HUES64 (cell line): ENCODE data around the gene FMO4. TPM values are rescaled to one million over a fixed set of nuclear protein-coding genes. Genes with fewer than 3 reads are reported as not detected.

Experiments
- H3K27ac ChIP-seq: 2 replicates; pipeline ENCODE4 v1.7.0; 2013; ENCODE audit warnings: low read depth, low read length, inconsistent platforms
- H3K27me3 ChIP-seq: 2 replicates; pipeline ENCODE4 v1.6.1; 2013; ENCODE audit warnings: mild to moderate bottlenecking, low read length; ENCODE audit not compliant: insufficient read depth
- H3K36me3 ChIP-seq: 2 replicates; pipeline ENCODE4 v1.6.1; 2013; ENCODE audit warnings: mild to moderate bottlenecking, low read length; ENCODE audit not compliant: insufficient read depth
- H3K4me1 ChIP-seq: 2 replicates; pipeline ENCODE4 v1.6.1; 2013; ENCODE audit warnings: mild to moderate bottlenecking, low read length, moderate library complexity; ENCODE audit not compliant: insufficient read depth
- H3K4me3 ChIP-seq: 2 replicates; pipeline ENCODE4 v1.5.1; 2013; ENCODE audit warnings: mild to moderate bottlenecking, low read length, moderate library complexity
- H3K9ac ChIP-seq: 2 replicates; pipeline ENCODE4 v1.6.1; 2013; ENCODE audit warnings: mild to moderate bottlenecking, low read depth, low read length
- H3K9me3 ChIP-seq: 2 replicates; pipeline ENCODE4 v1.6.1; 2013; ENCODE audit warnings: low read depth, low read length; ENCODE audit not compliant: insufficient read depth
- WGBS: fragments of 150-250, 120-280 bp; methylation state at CpG from one replicate; pipeline ENCODE4 v1.1.7; 2013; ENCODE audit warnings: missing lambda C conversion rate; 5-methylcytosine and 5-hydroxymethylcytosine counted together
- polyA plus RNA-seq, 2 experiments: library from polyadenylated mRNA; stranded (reverse); fragments of 50-300 nt; gene quantifications; one replicate each; pipeline ENCODE4 v1.2.3, GENCODE V29; 2013

The FMO4 gene
- 1.0 TPM for polyA plus RNA-seq (2013, experiment 1 of 2)
- 1.8 TPM for polyA plus RNA-seq (2013, experiment 2 of 2)

GRCh38 chr1:171313835-171314320 lies at the start of gene FMO4:
FMO4 (plus strand) TSS chr1:171314183; CDS start chr1:171319826, 5,643 bp downstream.
- no peak within 1 kb of the TSS; the same call in 1 of the 2 replicates for H3K9ac ChIP-seq
- peak within 1 kb of the TSS; percentile 50 for H3K4me3 ChIP-seq
- H3K27ac ChIP-seq = no peak within 1 kb of the TSS; the same call in 1 of the 2 replicates

GRCh38 chr1:171265686-171266085 lies 48.3 kb upstream of the FMO4 start:
- Histone ChIP-seq H3K9me3 (no peaks in the 10 kb centered on the region), H3K27me3 (no peaks in the 10 kb centered on the region), H3K36me3 (no peaks in the 10 kb centered on the region), H3K4me1 (no peaks in the 10 kb centered on the region), H3K27ac (no peak overlapping the region), H3K9ac (no peak overlapping the region), H3K4me3 (no peak overlapping the region)
- no CpG with 5 or more reads among the region's 2 CpGs for WGBS

More at GRCh38 chr1:171313835-171314320, at the start of gene FMO4:
- no peaks in the 10 kb centered on the region for H3K27me3 ChIP-seq
- H3K9me3 ChIP-seq = peaks cover 4% of the 10 kb centered on the region; the same call in 1 of the 2 replicates
- WGBS = 7% methylated on average over 8 of the region's 10 CpGs
- H3K36me3 ChIP-seq = no peaks in the 10 kb centered on the region
- H3K4me1 ChIP-seq = peaks cover 6% of the 10 kb centered on the region

- H3K27me3 ChIP-seq = no peaks in the 10 kb centered on the region
- no peaks in the 10 kb centered on the region for H3K9me3 ChIP-seq
- H3K27ac ChIP-seq = no peak overlapping the region
- H3K4me3 ChIP-seq = no peak overlapping the region
- no peaks in the 10 kb centered on the region for H3K36me3 ChIP-seq
- H3K4me1 ChIP-seq = no peaks in the 10 kb centered on the region
- H3K9ac ChIP-seq = no peak overlapping the region
- WGBS = 90% methylated on average over 4 of the region's 4 CpGs
These were observed 47.1 kb upstream of the FMO4 start for GRCh38 chr1:171266930-171267329.

- Histone ChIP-seq H3K27ac (no peak overlapping the region), H3K36me3 (no peaks in the 10 kb centered on the region), H3K4me3 (no peak overlapping the region), H3K9me3 (no peaks in the 10 kb centered on the region), H3K27me3 (no peaks in the 10 kb centered on the region), H3K4me1 (no peaks in the 10 kb centered on the region), H3K9ac (no peak overlapping the region)
- 97% methylated on average over 1 of the region's 1 CpG for WGBS
These were observed 46.6 kb upstream of the FMO4 start for GRCh38 chr1:171267391-171267790.

- no peaks in the 10 kb centered on the region for H3K9me3 ChIP-seq
- no peak overlapping the region for H3K9ac ChIP-seq
- no peak overlapping the region for H3K4me3 ChIP-seq
- no peaks in the 10 kb centered on the region for H3K27me3 ChIP-seq
- 94% methylated on average over 2 of the region's 2 CpGs for WGBS
- H3K27ac ChIP-seq = no peak overlapping the region
- H3K4me1 ChIP-seq = no peaks in the 10 kb centered on the region
- no peaks in the 10 kb centered on the region for H3K36me3 ChIP-seq
These were observed 43.2 kb upstream of the FMO4 start for GRCh38 chr1:171270806-171271205.

- WGBS = 83% methylated on average over 2 of the region's 2 CpGs
- no peaks in the 10 kb centered on the region for H3K4me1 ChIP-seq
- no peaks in the 10 kb centered on the region for H3K9me3 ChIP-seq
- no peaks in the 10 kb centered on the region for H3K27me3 ChIP-seq
- no peaks in the 10 kb centered on the region for H3K36me3 ChIP-seq
- no peak overlapping the region for H3K27ac ChIP-seq
- H3K9ac ChIP-seq = no peak overlapping the region
- H3K4me3 ChIP-seq = no peak overlapping the region
These were observed 36.4 kb upstream of the FMO4 start for GRCh38 chr1:171277534-171277933.

- Histone ChIP-seq H3K9ac (no peak overlapping the region), H3K27ac (no peak overlapping the region), H3K9me3 (no peaks in the 10 kb centered on the region), H3K36me3 (no peaks in the 10 kb centered on the region), H3K27me3 (no peaks in the 10 kb centered on the region), H3K4me3 (no peak overlapping the region), H3K4me1 (no peaks in the 10 kb centered on the region)
- 93% methylated on average over 2 of the region's 2 CpGs for WGBS
These were observed 34.7 kb upstream of the FMO4 start for GRCh38 chr1:171279234-171279633.

- Histone ChIP-seq H3K4me1 (no peaks in the 10 kb centered on the region), H3K9me3 (no peaks in the 10 kb centered on the region), H3K36me3 (no peaks in the 10 kb centered on the region), H3K27ac (no peak overlapping the region), H3K27me3 (no peaks in the 10 kb centered on the region), H3K9ac (no peak overlapping the region), H3K4me3 (no peak overlapping the region)
- WGBS = 86% methylated on average over 3 of the region's 3 CpGs
These were observed 34.3 kb upstream of the FMO4 start for GRCh38 chr1:171279678-171280077.

GRCh38 chr1:171280599-171280998 lies 33.4 kb upstream of the FMO4 start:
- WGBS = 97% methylated on average over 7 of the region's 7 CpGs

GRCh38 chr1:171286032-171286705 lies 27.8 kb upstream of the FMO4 start:
- Histone ChIP-seq H3K4me1 (no peaks in the 10 kb centered on the region), H3K4me3 (no peak overlapping the region), H3K9me3 (no peaks in the 10 kb centered on the region), H3K9ac (no peak overlapping the region), H3K27ac (no peak overlapping the region), H3K27me3 (no peaks in the 10 kb centered on the region), H3K36me3 (no peaks in the 10 kb centered on the region)
- WGBS = 89% methylated on average over 4 of the region's 4 CpGs

More at GRCh38 chr1:171280599-171280998, 33.4 kb upstream of the FMO4 start:
- Histone ChIP-seq H3K36me3 (no peaks in the 10 kb centered on the region), H3K27ac (no peak overlapping the region), H3K9me3 (no peaks in the 10 kb centered on the region), H3K4me3 (no peak overlapping the region), H3K4me1 (no peaks in the 10 kb centered on the region), H3K9ac (no peak overlapping the region), H3K27me3 (no peaks in the 10 kb centered on the region)

GRCh38 chr1:171290621-171291020 lies 23.4 kb upstream of the FMO4 start:
- WGBS = 95% methylated on average over 2 of the region's 2 CpGs
- Histone ChIP-seq H3K4me3 (no peak overlapping the region), H3K9ac (no peak overlapping the region), H3K4me1 (peaks cover 5% of the 10 kb centered on the region; the same call in 1 of the 2 replicates), H3K27me3 (no peaks in the 10 kb centered on the region), H3K27ac (no peak overlapping the region), H3K36me3 (no peaks in the 10 kb centered on the region), H3K9me3 (no peaks in the 10 kb centered on the region)
